NCI-H2227 (cell line): ENCODE data around the gene MORN1.

Experiments
- DNase-seq: peaks from one replicate; lab custom pipeline; 2025; ENCODE audit not compliant: unreplicated experiment; lab: John Stamatoyannopoulos, UW

MORN1 gene

DNA sequence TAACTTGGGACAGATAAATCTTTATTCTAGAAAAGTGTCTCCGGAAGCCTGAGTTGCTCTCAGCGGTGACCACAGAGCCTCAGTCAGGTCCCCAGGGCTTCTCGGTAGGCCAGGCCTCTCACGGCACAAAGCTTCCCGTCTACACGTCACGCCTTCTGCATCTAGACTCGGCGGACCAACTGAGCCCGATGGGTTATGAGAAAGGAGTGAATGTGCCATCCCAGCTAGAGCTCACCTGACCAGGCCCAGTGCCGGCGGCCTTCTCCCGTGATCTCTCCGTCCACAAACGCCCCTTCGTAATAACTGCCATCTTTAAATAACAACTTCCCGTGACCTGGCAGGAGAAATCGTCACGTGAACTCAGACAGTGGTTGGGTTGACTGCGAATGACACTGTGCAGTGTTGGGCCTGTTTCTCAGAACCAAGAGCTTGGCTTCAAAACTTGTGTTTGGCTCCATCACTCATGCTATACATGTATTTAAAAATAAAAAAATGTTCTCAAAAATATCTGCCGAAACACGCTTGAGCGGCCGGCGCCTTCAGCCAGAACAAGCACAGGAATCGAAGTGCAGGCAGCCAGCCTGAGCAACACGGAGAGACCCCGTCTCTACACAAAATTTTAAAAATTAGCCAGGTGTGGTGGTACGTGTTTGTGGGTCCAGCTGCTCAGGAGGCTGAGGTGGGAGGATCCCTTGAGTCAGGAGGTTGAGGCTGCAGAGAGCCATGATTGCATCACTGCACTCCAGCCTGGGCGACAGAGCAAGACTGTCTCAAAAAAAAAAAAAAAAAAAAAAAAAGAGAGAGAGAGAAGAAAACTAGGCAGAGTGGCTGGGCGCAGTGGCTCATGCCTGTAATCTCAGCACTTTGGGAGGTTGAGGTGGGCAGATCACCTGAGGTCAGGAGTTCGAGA lies 3.1 kb downstream of the MORN1 start:
- DNase-seq: no peak

DNA sequence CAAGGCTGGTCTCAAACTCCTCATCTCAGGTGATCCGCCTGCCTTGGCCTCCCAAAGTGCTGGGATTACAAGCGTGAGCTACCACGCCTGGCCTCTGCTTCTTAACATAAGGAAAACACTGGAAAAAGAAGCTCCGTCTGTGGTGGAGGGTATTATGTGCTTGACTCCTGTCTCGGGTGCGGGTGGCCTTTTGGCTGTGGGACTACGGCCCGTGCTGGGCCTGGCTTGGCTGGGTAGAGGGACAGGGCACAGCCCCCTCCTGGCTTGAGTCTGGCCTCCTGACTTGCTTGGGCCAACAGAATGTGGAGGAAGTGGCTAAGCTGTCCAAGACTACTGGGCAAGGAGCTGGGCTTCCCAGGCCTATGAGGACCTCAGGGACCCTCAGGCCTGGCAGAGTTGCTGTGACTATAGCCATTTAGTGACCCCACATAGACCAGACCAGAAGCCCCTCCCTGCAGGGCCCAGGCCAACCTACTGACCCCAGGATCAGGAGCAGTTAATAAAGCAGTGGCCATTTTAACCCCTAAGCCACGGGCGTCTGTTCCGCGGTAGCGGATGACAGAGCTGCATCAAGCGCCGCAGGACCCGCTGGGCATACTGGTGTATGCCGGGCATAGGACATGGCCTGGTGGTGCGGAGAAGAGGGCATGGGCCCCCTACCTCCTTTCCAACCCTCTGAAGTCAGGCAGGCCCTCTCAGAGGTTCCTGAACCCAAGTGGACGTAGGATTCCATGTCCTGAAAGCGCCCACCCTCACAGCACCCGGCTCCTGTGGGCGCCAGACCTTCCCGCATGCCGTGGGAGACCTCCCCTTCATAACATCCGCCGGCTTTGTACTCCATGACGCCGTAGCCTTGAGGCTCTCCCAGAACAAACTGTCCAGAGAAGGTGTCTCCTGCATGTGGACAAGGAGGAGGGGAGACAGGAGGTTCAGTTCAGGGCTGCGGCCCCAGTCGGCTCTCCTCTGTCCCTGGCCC lies 4.4 kb downstream of the MORN1 start:
- no peak for DNase-seq

DNA sequence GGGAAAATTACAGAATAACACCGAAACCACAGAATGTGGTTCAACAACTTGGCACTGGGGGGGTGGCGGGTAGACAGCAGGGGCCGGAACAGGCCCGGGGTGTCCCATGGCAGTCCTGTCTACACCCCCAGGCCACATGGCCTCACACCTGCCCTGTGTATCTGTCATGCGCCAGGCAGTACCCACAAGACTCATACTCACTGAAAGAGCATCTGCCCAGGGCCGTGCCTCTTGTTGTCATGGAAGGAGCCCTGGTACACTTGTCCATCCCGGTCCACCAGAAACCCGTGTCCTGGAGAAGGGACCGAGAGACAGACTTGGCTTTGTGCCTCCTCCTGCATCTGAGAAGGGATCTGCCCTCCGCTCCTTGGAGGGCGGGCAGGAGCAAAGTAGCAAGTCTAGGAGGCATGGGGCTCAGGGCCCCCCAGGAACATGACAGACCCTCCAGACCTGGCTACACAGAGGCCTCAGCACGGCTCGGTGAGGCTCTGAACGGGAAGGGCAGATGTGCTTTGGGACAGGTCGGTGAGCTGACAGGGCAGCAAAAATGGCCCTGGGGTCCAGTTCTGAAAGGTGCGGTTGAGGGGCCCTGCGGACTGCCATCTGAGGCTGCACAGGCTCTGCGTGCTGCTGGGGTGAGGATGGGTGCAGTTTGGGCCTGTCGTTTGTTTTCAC lies 5.6 kb downstream of the MORN1 start:
- no peak for DNase-seq

DNA sequence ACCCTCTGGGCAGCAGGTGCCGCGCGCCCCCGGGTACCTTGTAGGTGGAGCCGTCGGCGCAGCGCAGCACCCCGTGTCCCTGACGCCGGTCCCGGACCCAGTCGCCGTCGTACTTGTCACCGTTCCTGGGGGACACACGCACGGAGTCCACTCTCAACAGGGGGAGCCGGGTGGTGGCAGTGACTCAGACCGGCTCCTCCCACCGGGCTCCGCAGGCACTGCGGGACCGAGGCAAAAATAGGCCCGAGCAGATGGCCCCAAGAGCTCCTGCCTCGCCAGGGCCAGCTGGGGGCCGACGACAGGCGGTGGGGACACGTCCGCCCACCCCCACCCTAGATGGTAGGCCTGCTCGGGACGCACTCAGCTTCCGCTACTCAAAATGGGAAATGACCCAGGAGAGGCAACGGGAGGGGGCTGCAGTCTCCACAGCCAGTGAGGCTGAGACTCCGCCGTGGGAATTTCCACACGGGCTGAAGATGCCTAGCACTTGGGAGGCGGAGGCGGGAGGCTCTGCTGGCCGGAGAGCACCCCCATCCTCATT lies 6.3 kb downstream of the MORN1 start:
- no peak for DNase-seq

DNA sequence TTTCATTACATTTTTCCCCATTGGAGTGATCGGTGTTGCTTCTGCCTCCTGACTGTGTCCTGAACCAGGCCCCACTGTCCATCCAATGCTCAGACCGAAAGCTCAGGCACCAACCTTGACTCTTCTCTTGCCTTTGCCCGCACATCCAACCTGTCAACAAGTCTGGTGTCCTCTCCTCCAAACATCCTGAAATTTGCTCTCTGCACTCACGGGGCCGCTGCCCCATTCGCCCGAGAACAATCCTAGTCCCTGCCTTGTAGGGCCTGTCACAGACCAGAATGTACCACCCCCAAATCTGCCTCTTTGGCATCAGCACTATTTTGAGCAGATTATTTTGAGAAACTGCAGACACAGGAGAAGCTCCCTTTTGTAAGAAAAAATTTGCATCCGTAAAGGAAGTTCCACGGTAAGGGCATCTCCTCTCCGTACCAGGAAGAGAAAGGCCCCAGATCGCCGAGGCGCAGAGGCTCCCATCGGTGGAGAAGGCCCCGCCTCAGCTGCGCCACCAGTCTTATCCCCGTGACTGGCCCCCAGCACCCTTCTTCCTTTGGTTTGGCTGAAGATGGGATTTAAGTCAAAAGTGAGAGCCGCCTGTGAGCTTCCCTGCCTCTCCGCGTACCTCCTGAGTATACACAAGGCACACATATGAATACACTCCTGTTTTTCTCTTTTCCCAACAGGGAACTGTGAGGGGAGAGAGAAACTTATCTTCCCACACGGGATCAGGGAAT lies 7.1 kb downstream of the MORN1 start:
- no peak for DNase-seq

DNA sequence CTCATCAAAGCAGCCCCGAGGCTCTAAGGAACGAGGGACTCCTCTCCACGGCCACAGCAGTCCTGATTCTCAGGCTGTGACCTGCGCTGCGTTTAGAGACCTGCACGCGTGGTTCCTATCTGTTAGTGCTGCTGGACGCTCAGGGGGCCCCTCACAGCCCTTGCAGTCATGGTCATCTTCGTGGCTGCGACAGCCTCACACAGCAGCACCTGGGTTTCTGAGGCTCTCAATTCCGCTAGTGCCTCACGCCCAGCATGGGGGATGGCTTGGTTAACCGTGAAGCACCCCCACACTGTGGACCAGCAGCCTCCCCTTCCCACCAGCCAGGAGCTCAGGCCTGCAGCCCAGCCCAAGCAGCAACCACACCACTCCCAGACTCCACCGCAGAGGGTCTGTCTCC lies 7.8 kb downstream of the MORN1 start:
- DNase-seq: no peak

DNA sequence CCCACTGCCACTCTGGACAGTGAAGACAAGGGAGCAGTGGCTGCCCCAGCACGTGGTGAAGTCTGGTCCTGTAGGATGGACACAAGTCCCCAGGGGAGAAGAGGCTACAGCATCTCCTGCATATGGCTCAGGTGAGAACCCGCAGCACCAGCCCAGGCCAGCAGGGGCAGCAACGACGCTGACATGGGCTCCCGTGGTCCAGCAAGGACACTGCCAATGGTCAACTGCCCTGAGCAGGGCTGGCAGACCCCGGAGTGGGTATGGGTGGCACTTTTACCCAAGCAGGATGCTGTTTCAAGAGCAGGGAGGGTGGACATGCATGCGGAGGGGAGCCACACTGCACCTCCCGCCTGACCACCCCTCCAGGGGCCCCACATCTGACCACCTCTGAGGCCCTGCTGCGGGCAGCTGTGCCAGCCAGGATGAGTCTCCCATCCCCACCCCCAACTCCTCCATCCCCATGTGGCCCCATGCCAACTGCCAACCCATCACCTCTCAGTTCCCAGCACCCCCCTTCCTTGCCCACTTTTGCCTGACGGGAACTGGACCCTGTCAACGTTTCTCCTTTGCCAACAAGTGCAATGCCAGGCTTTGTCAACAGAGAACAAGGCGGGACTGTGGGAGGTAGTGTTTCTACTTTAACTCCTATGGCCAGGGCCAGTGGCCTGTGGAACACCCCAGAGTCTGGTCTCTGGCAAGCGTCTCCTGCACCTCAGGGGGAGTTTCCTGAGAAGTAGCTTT lies 8.6 kb downstream of the MORN1 start:
- peak; percentile 59 for DNase-seq

DNA sequence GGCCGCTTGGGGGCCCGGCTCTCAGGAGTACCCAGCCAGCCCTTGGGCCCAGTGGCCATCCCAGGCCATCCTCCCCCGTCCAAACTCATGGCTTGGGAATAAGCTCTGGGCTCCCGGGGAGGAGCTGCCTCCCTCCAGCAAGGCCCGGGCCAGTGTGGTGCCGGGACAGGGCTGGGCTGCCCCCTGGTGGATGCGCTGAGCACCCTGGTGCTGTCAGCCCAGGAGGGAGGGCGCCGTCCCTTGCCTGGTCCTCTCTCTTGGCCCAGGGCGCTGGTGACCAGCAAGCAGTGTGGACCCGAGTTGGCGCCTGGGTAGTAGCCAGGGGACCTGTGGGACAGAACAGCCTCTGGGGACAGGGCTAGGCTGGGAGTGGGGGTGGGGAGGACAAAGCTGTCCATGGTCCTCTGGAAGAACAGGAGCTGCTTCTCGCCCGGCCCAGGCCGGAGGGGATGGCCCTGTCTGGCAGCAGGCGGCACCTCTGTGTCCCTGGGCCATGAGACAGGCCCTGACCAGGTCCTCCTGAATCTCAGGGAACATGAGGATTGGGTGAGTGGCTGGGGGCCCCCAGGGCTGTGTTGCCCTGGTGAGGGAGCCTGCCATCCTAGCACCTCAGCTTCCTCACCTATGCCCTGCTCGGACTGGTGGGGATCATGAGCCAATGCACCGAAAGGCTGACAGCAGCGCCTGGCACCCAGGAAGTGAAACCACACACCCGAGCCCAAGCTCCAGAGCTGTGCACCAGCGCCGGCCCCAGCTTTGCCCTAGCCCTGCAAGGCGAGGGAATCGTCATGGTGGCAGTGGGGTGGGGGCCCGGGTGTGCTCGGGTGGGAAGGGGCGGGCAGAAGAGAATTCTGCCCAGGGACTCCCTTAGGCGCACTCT lies 9.4 kb downstream of the MORN1 start:
- DNase-seq: peak; percentile 25

DNA sequence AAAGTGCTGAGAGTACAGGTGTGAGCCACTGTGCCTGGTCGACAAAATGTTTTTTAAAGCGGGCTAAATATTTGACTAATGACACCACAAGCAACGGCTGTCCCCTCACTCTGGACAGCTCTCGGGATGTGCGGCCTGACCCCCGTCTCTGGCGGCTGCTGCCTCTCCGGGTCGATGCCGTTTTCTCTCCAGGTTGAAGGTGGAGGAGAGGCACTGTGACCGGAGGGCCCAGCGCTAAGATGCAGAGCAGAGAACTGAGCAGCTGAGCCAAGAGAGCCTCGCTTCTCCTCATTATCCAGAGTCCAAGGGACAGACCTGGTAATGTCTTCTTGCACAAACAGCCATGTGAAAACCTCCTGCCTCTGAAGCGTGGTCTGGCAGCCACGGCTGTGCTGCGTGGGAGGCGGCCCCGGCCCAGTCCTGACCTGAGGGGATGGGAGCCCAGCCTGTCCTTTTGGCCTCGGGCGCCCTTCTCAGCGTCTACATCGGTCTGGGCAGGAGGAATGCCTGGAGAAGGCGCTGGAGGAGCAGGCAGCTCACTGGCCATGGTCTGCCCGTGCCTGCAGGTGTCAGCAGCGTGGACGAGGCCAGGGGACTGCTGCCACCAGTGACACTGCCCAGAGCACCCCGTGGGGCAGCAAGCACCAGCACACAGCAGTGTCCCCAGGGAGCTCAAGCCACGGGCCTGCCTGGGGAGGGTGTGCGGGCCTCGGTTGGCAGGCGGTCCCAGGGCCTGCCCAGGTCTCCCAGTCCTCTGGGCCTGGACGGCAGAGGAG lies 10.3 kb downstream of the MORN1 start:
- no peak for DNase-seq

DNA sequence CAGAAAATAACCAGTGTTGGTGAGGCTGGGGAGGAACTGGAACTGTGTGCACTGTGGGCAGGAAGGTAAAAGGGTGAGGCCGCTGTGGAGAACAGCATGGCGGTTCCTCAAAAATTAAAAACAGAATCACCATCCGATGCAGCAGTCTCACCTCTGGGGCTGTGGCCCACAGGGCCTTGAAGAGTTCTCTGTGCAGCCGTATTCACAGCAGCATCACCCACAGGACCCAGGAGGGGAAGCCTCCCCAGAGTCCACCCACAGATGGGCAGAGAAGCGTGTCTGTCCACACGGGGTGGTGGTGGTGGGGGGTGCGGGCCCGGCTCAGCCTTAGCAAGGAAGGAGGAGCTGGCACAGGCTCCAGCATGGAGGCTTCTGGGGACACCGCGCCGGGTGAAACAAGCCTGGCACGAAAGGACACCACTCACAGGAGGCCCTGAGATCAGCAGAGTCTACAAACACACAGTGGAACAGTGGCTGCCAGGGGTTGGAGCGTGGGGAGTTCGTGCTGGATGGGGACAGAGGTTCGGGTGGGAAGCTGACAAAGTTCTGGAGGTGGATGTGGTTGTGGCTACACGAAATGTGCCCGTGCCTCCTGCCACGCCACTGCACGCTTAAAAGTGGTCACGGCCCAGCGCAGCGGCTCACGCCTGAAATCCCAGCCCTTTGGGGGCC lies 11.5 kb downstream of the MORN1 start:
- no peak for DNase-seq

DNA sequence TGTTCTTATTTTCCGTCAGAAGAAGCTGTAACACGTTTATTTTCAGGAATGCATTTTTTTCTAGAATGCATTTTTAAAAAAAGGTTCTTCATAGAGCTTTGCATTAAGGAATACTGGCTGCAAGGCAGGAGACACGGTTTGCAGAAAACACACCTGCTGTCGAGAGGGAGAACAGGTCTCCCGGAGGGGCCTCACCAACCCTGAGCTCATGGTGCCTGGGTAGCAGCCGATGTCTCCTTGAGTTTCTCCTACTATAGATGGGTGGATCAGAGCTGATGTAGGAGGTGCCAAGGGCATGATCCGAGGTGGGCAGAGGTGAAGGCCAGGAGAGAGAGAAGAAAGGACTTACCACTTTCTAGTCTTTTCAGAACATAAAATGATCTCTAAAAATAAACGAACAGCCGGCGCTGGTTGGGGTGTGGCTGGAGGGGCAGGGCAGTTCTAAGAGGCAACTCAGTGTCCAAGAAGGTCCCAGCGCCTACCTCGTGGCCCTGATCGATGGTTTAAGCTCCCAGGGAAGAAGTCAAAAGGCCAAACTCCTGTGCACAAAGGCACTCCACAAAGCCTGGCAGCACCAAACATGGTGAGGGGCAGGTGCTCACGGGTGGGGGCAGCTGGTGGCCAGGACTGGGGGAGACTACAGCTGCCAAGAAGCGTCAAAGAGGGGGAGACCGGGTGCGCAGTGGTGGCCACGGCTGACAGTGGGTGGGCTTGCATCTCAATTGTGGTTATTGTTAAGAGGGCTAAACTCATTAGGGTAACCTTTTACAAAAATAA lies 12.2 kb downstream of the MORN1 start:
- no peak for DNase-seq

DNA sequence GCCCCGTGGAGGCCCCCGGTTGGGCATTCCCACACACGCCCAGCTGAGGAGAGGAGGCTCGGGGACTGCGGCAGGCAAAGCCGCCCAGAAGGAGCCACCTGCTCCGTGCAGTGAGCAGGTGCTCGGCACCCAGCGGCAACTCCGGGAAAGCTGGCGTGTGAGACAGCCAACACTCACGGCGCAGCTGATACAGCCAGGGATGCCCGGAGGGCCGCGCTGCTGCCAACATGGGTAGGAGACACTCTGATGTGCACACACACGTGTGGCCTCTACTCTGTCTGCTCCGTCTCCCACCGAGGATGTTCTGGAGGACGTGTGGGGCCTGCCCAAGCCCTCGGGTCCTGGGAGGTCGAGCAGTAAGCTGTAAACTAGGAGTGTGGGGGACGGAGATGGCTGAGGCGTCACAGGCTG lies 12.9 kb downstream of the MORN1 start:
- DNase-seq: no peak

DNA sequence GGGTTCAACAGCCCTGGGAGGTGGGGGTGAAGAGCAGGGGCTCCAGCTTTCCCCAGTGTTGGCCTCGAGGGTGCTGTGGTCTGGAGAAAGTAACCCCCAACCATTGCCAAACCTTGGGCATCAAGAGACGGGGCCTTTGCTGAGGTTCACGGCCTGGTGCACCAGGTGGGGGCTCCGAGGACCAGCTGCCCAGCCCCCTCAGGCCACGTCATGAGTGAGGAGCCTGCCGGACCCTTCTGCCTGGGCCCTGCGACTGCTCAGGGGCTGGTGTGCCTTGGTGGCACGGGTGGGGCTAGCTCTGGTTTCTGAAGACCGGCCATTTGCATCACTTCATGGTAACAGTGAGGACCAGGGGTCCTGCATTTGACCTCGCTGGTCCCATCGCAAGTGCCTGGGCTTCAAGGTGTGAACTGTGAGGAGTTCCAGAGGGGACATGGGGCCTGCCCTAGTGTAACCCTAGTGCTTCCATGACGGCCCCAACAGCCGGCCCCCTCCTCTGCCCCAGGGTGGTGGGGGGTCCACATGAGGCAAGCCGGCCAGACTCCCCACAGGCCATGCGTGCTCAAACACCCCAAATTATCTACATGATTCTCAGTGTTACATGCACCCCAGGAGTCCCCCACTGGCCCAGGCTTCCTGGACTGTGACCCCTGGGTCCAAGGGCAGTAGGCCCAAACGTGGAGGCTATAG lies 13.5 kb downstream of the MORN1 start:
- DNase-seq: no peak

DNA sequence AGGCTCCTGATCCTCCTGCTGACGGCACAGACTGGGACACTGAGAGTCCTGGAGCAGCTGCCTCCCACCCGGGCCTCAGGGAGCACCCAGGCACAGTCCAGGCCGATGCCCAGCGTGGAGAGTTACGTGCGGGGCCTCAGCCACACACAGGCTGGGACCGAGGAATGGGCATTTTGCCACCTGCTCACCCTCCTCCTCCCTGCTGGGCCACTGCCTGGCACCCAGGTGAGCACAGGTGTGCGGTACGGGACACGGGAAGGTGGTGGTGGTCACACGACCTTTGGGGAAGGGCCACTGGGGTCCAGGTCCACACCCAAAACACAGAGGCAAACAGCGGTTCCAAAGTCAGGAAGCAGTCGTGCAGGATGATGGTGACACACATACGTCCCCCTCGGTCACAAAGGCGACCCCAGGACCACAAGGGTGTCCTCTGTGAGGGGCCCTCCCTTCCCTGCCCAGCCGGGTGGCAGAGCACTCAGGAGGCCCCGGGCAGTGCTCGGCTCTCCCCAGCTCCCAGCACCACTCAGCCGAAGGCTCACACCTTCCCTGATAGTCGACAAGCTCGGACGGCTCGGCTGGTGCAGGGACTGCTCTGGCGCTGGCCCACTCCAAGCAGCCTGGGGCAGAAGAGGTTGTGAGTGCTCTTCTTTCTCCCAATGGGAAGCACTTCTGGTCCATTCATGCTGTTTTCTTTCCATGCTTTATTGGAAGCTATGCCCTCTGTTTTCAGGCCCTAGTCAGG lies 14.3 kb downstream of the MORN1 start:
- no peak for DNase-seq

DNA sequence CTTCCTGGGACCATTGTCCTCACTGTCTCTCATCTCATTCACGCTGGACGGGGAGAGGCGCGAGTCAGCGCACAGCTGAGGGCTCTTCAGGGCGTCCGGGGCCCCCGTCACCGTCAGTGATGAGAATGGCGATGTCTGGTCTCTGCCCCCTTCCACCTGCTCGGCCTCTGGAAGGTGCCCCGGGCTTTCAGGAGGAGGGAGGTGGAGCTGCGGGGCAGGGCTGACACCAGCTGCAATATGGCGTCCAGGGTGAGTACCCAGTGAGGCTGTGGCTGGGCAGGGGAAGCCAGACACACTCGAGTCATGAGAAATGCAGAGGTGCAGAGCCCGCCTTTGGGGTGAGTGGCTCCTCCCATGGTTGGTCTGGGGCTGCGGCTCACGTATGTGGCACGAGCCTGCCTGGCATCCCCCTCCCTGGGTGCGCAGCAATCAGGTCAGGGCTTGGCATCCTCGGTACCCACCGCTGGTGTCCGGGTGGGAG lies 15.1 kb downstream of the MORN1 start:
- DNase-seq: no peak
